C4-2B (cell line): ENCODE data around the gene JAZF1.

Experiments
- CTCF ChIP-seq: fragments of 450-650 bp; conservative IDR thresholded peaks from 2 replicates; pipeline ENCODE4 v1.5.1; 2017; ENCODE audit warnings: mild to moderate bottlenecking
- ZFX ChIP-seq: fragments of 450-650 bp; IDR thresholded peaks from 2 replicates; pipeline ENCODE4 v1.6.1; 2017

- TF ChIP-seq CTCF (no peak; the same call in 1 of the 2 replicates), ZFX (no peak)
Measured at GRCh38 chr7:27842094-27842692, 338.4 kb downstream of the JAZF1 start.
